DMS153 treated with DMSO at 0.1 percent for 48 hours (cell line): ENCODE results near the gene KIF20B.
"Not testable (repeated sequence)": the region's sequence is repeated elsewhere in the genome, so short reads cannot be mapped to it uniquely, and the experiment has no call there.

ENCODE experiments used
- DNase-seq: peaks from one replicate; lab custom pipeline; 2025; ENCODE audit not compliant: unreplicated experiment; lab: John Stamatoyannopoulos, UW

Gene KIF20B

DNA sequence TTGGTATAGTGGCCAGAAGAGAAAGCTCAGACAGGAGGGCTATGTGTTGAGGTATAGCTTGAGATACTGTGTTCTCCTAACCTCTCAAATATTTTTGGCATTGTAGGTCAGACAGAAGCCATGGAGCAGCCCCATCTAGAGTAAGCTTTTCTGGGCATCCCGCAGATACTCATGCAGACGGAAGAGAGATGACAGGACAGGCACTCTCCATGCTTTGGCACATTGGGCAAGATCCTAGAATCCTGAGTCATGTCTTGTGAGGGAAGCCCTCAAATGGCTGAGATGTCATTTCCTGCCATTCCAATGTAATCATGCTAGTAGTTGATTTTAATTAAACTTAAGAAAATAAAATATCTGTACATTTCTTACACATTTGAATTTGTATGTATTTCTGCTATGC is 16.8 kb upstream of the KIF20B start:
- DNase-seq, result no peak

DNA sequence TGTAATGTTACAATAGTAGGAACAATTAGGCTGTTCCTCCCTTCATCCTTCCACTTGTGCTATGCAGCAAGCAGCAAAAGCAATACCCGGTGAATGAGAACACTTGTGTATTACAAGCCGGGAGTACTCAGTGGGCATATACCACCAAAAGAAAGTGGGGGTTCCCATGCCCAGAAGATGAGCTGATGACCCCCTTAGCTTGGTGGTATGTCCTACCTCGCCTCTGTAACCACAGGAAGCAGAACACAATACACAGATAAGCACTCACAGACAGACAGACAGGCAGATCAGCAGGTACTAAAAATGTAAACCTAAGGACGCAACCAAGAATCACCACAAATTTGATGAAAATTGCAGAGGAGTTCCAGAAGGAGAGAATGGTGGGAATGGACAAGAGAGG is 15.5 kb upstream of the KIF20B start:
- DNase-seq, result no peak

DNA sequence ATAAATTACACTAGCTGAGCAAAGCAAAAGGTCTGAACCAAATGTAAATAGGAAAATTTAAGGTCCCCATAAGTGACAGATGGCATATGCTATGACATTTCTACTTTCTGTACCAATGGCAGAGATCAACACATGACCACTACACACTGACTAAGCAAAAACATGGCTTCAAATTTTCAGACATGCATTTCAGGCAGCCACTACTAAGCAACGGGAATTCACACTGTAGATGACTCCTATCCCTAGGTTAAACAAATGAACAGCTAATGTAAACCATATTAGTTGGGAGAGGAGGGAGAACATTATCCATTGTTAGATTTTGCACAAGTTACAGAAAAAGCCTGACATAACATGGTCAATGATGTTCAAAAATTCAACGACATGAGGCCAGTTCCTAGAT is 11.4 kb upstream of the KIF20B start:
- DNase-seq, result no peak

DNA sequence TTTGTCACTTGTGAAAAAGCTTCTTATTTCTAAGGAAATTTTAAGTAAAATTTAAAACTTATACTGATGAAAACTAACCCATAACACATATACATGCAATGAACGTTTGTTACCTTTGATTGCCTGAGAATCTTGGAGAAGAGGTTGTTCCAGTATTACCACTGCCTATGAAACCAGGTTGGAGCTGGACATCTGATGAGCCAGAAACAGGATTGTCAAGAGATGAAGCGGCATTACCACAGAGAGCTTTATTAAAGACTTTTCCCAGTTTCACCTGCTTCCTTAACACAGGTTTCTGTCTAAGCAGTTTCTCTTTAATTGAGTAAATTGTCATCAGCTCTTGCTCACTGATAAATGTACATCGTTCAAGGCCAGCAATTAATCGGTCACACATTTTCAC is 9.0 kb upstream of the KIF20B start:
- DNase-seq, result no peak

DNA sequence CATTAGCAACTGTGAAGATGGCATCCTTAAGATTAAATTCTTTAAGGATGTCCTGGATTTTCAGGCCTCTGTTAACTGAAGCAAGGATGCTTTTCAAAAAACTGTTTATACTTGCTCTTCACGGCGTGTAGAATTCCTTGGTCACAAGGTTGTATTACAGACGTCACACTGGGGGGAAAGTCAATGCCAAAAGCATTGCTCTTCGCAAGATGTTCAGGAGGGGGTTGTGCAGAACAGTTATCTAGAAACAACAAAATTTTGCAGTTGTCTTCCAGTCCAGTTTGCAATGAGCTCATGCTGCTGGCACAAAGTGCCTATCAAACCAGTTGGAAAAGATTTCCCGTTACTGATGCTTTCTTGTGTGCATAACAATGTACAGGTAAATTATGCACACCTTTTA is 8.2 kb upstream of the KIF20B start:
- DNase-seq, result no peak

DNA sequence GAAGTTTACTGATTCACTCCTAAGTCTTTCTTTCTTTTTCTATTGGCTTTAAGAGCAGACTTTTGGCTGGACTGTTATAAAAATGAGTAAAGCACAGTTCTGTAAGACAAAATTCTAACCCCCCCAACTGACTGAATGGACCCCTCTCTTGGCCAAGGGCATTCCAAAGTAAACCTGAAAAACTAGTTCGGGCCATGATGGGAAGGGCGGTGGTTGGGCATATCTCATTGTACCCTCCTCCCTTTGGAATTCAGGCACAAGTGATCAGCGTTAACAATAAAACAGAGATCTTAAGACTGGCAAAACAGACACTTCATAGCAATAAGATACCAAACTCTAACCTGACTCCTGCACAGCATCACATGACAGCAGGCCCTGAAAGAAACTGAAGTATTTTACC is 6.1 kb upstream of the KIF20B start:
- no peak for DNase-seq

DNA sequence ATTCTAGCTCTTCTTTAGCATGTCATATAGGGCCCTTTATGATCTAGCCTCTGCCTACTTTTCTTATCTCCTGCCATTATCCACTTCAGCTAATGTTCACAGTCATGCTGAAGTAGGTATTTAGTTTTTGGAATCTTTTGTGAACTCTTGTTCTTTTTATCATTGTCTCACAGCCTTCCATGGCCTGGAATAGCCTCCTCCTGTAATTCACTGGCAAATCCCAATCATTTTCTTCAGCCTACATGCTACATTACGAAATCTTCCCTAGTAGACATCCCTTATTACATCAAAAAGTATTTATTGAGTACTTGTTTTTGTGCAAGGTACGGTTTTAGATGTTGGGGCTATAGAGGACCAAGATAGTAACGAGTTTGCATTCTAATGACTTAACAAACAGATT is 3.4 kb upstream of the KIF20B start:
- DNase-seq, result no peak

DNA sequence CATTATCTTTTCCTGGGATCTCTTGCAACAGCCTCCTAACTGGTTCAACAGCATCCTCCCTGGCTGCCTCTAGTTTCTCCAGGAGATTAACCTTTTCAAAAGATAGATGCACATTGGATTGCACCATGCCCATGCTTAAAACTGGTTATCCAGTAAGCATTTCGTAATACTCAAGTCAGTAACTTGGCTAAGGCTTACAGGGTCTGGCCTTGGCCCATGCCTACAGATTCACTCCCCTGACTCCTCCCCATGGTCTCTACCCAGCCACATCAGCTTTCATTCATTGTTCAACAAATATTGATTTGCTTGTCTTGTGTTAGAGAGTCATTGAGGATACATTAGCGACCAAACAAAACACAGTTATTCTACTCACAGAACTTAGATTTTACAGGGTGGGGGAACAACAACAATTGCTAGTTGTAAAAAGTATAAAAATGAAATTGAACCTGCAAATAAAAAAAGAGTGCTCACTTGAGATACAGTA is 1.8 kb upstream of the KIF20B start:
- DNase-seq, result no peak

DNA sequence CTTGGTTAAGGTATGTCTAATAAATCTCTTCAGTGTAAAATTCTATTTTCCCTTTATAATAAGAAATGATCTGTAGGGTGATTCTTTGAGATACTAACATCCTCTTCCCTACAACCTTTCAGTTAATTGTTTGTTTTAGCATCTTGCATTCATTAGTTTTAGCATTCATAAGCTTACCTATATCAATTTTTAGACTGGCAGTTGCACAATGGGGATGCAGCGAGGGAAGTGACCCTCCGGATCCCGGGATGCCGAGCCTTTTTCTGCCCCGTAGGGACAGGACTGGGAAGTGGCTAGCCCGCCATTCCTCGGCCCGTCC is 508 bp upstream of the KIF20B start:
- no peak for DNase-seq

DNA sequence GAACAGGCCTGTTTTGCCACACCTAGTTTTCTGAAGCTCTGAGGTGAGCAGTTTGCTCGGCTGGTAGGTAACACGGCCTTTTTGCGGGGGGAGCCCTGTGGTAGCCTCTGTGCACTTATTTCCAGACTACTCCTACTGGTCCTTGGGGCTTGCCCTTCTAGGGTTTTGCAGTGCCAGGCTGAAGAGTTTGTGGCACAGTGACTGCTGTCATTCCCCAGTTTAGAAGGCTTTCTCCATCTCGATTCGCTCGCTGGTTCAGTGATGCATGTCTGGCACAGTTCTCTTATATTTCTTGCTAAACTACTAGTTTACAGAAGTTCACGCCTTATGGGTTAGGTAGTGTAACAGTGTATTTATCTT is 711 bp downstream of the KIF20B start:
- DNase-seq, result no peak

DNA sequence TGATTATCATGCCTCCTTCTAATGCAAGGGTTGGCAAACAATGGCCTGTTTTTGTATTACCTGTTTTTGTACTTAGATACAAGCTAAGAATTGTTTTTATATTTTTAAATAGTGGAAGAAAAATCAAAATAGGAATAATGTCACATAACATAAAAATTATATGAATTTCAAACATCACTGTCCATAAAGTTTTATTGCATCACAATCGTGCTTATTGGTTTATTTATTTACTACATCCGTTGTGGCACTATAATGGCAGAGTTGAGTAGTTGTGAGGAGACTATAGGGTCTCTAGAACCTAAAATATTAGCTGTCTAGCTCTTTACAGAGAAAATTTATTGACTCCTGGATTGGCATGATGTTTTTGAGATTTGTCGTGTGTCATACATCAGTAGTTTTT is 4.1 kb downstream of the KIF20B start:
- no peak for DNase-seq

DNA sequence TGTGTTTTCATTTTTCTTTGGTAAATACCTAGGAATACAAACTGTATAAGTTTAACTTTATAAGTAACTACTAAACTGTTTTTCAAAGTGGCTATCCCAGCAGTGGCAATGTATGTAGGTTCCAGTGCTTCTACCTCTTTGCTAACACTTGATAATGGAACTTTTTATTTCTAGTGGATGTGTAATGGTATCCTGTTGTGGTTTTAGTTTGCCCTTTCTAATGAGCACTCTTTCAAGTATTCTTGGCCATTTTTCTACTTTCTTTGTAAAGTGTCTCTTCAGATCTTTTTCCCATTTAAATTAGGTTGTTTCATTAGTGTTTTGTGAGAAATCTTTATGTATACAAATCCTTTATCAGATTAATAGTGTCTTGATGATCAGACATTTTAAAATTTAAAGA is 4.6 kb downstream of the KIF20B start:
- no peak for DNase-seq

DNA sequence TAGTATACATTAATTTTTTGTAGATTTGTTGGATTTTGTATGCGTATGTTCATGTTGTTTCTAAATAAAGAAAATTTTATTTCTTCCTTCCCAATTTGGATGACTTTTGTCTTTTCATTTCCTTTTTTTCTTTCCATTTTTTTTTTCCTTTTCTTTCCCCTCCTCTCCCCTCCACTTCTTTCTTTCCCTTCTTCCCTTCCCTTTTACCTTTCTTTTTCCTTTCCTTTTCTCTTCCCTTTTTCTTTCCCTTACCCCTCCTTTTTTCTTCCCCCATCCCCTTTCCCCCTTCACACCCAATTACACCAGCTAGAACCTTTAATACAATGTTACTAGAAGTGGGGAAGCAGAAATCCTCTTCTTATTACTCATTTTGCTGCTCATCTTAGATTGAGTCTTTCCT is 6.0 kb downstream of the KIF20B start:
- no peak for DNase-seq

DNA sequence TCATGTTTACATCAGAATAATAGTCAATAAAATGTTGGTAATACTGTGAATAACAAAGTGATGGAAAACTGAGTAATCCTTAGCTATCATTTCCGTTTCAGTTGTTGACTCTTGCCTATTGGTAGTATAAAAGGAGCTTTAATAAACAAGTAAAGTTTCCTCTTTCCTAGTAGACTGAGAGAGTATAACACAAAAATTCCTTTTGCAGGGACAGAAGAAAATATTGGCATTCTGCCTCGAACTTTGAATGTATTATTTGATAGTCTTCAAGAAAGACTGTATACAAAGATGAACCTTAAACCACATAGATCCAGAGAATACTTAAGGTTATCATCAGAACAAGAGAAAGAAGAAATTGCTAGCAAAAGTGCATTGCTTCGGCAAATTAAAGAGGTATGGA is 9.4 kb downstream of the KIF20B start:
- no peak for DNase-seq

DNA sequence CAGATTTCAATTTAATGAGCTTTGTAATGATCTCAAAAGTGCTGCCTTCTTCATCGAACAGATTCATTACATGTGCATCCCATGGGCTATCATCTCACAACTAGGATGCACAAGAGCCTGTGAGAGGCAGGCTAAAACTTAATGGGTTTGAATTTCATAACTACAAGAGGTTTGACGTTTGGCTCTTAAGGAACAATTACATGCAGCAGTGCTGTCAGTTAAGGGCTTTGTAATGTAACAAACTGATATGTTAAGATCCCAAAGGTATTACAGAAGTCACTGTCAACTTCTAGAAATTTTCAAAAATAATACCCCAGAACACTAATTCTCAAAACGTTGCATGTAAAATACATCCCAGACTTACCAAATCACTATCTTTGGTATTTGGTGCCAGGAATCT is 33.2 kb downstream of the KIF20B start:
- no peak for DNase-seq

DNA sequence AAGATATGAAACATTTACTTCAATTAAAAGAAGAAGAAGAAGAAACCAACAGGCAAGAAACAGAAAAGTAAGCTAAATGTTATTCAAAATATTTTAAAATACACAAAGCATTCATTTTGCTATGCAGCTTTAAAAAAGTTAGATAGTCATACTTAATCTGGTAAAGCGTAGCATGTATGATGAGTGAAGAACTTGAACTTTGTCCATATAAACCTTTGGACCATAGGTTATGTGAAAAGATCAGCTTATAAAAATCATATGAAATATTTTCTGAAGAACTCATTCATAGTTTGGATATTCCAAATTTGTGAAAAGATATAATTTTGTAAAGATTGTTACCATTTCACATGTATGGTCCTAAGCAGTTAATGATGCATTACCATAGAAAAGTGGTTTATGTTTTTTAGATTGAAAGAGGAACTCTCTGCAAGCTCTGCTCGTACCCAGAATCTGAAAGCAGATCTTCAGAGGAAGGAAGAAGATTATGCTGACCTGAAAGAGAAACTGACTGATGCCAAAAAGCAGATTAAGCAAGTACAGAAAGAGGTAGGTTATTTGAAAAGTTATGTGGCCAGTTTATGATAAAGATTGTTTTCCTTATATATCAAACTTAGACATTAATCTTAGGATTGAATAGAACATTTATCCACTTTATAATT is 37.3 kb downstream of the KIF20B start:
- DNase-seq, result no peak

DNA sequence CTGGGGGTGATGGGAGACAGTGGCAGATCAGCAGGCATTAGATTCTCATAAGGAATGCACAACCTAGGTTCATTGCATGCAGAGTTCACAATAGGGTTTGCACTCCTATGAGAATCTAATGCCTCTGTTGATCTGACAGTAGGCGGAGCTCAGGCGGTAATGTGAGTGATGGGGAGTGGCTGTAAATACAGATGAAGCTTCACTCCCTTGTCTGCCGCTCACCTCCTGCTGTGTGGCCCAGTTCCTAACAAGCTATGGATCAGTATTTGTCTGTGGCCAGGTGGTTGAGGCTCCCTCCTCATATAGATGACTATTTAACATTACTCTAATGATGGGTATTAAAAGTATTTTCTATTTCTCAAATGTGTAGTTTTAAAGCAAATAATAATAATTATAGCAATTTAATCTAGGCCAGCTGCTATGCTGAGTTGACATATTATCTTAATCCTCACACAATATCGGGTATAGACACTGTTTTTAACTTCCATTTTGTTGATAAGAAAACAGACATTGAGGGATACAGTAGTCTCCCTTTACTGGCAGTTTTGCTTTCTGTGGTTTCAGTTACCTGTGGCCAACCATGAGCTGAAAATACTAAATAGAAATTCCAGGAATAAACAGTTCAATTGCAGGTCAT is 39.9 kb downstream of the KIF20B start:
- no peak for DNase-seq

DNA sequence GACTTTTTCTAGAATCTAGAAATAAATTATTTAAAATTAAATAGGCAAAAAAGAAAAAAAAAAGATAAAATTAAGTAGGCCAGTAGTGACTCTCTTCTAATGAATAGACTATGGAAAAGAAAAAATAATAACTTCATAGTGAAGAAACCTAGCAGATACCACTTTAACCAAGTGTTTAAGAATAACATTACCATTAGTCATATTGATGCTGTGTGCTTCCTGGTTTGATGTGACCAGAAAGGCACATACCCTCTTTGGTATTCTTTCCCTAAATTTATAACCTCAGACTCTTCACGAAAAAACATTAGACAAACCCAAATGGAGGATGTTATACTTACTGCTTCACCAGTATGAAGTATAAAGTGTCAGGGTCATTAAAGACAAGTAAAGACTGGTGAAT is 42.6 kb downstream of the KIF20B start:
- DNase-seq, result no peak

DNA sequence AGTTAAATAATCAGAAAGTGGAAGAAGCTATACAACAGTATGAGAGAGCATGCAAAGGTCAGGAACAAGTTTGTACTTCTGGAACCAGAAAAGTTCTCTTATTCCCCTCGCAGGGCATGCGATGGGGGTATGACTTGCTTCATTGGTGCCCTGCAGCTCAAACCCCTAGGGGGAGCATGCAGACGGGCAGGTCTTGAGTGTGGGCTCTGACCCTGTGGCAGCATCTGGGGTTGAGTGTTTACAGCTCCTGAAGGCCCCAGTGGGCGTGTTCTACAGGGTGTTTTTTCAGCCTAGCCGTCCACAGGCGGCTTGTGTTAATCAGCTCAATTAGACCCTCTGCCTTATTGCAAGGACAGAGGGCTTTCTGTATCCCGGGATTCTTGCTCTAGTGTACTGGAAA is 44.5 kb downstream of the KIF20B start:
- DNase-seq, result no peak

DNA sequence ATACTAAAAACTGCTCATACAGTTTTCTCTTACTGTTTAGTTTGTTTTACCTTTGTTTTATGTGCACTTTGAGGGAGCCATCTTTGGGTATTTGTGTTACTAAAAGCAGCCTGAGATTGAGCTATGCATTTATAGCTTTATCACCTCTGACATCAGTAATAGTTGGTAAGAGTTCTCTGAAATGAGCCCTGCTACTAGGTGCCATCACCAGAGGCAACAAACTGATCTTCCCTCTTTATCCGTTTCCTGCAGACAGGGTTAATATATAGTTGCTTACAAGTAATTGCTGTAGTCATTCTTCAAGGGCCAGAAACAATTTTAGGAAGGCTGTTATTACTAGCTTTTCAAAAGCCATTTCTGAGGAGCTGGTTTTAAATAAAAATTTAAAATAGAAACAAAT is 49.1 kb downstream of the KIF20B start:
- no peak for DNase-seq

DNA sequence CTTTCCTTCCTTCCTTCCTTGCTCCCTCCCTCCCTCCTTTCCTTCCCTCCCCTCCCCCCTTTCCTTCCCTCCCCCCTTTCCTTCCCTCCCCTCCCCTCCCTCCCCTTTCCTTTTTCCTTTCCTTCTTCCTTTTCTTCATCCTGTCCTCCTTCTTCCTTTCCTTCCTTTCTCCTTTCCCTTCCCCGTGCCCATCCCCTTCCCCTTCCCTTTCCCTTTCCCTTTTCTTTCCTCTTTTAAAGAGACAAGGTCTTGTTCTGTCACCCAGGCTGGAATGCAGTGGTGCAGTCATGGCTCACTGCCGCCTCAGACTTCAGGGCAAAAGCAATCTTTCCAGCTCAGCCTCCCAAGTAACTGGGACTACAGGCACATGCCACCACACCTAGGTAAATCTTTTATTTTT is 54.0 kb downstream of the KIF20B start:
- no peak for DNase-seq

DNA sequence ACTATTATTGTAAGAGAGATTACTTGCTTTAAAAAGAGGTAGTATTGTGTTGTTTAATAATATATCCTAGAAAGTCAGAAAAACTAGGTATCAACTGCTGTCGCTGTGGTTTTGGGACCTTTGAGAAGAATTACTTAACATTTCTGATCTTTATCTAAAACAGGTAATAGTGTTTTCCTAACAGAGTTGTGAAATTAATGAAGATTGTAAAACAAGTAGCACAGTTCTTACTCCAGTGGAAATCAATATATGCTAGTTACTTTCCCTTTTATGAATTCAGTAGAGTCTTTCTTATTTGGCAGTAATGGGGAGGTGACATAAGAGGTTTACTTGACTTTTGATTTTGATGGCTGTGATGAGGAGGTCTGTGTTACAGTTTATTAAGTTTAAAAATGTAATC is 58.1 kb downstream of the KIF20B start:
- no peak for DNase-seq

DNA sequence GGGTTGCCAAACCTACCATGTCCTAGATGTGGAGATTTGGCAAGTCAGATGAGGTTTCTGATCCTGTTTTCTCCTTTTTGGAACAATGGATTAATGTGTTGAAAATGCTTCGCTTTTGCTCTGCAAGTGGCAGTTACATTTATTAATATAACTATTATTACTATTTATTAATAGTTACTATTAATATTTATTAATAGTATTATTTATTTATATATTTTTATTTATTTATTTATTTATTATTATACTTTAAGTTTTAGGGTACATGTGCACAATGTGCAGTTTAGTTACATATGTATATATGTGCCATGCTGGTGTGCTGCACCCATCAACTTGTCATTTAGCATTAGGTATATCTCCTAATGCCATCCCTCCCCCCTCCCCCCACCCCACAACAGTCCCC is 62.3 kb downstream of the KIF20B start:
- not testable (repeated sequence) for DNase-seq
